Stomach (tissue), 9 donors: ENCODE measurements around the gene HSDL2. TPM values are rescaled to one million over a fixed set of nuclear protein-coding genes. Genes with fewer than 3 reads are reported as not detected.
"Not testable (repeated sequence)": the region's sequence is repeated elsewhere in the genome, so short reads cannot be mapped to it uniquely, and the experiment has no call there.

ENCODE experiments used
- DNase-seq, 2 donors: peaks; one replicate each; pipeline versions ENCODE4 v3.0.0 to v3.0.0-alpha.2; 2013 to 2019
- H3K27ac ChIP-seq, 5 donors: fragments of 200-600 bp in 4 of 5; sonication (generic) in 4 of 5; one replicate each; pipeline ENCODE4 v1.5.1; 2013 to 2019; ENCODE audit warnings: mild to moderate bottlenecking in 1 of 5, moderate library complexity in 1 of 5
- H3K27me3 ChIP-seq, 3 donors: fragments of 200-600 bp; sonication (generic); one replicate each; pipeline ENCODE4 v1.5.1; 2017 to 2019; ENCODE audit warnings: mixed run types in 1 of 3
- H3K36me3 ChIP-seq, 4 donors: fragments of 200-600 bp; sonication (generic); 1 replicate in 3 of 4; 2 replicates in 1 of 4; pipeline ENCODE4 v1.5.1; 2016 to 2019
- H3K4me1 ChIP-seq, 4 donors: fragments of 200-600 bp; sonication (generic); one replicate each; pipeline ENCODE4 v1.5.1; 2016 to 2019
- H3K4me3 ChIP-seq, 4 donors: fragments of 200-600 bp; sonication (generic) in 3 of 4; one replicate each; pipeline ENCODE4 v1.5.1; 2016 to 2019; ENCODE audit warnings: mild to moderate bottlenecking in 1 of 4
- H3K9me3 ChIP-seq, 4 donors: fragments of 200-600 bp; sonication (generic); one replicate each; pipeline ENCODE4 v1.5.1; 2016 to 2019
- EP300 ChIP-seq: sonication (generic); formaldehyde crosslinking; IDR thresholded peaks from one replicate; pipeline ENCODE4 v1.6.1; 2017; ENCODE audit warnings: antibody characterized with exemption
- POLR2A ChIP-seq, 4 donors: fragments of 450-650 bp; IDR thresholded peaks; one replicate each; pipeline ENCODE4 v1.6.1; 2016; ENCODE audit warnings: antibody characterized with exemption in 4 of 4, control low read depth in 2 of 4, mild to moderate bottlenecking in 1 of 4, moderate library complexity in 1 of 4
- POLR2AphosphoS5 ChIP-seq, 3 donors: sonication (generic); formaldehyde crosslinking; IDR thresholded peaks; one replicate each; pipeline ENCODE4 v1.6.1; 2016; ENCODE audit warnings: antibody characterized with exemption in 3 of 3
- WGBS, 5 donors: extraction: QIAGEN DNeasy Blood & Tissue Kit in 3 of 5; methylation state at CpG; one replicate each; pipeline versions ENCODE4 v1.1.5 to v1.1.7; 2013 to 2018; 5-methylcytosine and 5-hydroxymethylcytosine counted together
- intact Hi-C: fragments of 100-400 bp; cut with DNase I; formaldehyde crosslinking; loops from one replicate; pipeline ENCODE4 v1.15.1; 2023; ENCODE audit warnings: low total_unique reads
- polyA plus RNA-seq, 3 donors: library from polyadenylated mRNA; stranded (reverse); fragments of 200-250 nt; gene quantifications; one replicate each; pipeline ENCODE4 v1.2.3, GENCODE V29; 2013
- total RNA-seq, 5 donors: library from RNA; depleted of rRNA; stranded (reverse); fragments of >200 nt; gene quantifications; one replicate each; pipeline versions ENCODE4 v1.1.0 to v1.2.3, GENCODE V29; 2014 to 2016
- TF ChIP-seq, protein P1 (sequence below), 7 experiments: fragments of 450-650 bp in 4 of 7; fragments of 200-600 bp in 3 of 7; sonication (generic) in 3 of 7; IDR thresholded peaks; one replicate each; pipeline ENCODE4 v1.5.1; 2016 to 2019; ENCODE audit warnings: antibody characterized with exemption in 7 of 7, control low read depth in 2 of 7, mild to moderate bottlenecking in 1 of 7
- donor health status: healthy with polysubstance abuse.
- donor health status: Bipolar disorder and iron deficiency.
- donor health status: healthy.

The HSDL2 gene
- total and polyA plus RNA-seq, 8 donors, result 18.3 to 56.9 (median 24.8) TPM

DNA sequence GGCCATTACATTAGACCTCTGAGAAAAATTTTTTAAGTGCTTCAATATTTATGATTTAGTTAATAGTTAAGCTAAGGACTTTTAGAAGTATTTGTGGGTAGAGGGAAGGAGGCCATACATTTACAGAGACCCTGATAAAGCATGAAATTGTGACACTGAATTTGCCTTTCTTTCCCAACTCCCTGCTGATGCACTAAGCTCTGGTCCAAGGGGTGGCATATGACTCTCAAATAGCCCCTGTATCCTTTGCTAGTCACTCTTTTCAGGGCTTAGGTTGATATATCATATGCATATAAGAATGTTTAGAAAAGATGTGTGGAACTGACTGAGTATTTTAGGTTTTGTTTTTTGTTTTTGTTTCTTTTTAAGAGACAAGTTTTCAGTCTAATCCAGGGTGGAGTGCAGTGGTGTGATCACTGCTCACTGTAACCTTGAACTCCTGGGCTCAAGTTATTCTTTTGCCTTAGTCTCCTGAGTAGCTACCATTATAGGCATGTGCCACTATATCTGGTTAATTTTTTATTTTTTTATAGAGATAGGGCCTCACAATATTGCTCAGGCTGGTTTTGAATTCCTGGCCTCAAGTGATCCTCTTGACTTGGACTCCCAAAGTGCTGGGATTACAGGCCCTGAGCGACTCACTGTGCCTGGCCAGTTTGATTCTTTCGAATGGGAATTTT, 127.2 kb downstream of the HSDL2 start:
- WGBS, 5 donors, result 94 to 99% (median 96%) methylated on average over 2 of the region's 2 CpGs
- no peaks in the 10 kb centered on the region for H3K27me3 ChIP-seq
- H3K36me3 ChIP-seq, result no peaks in the 10 kb centered on the region
- H3K4me1 ChIP-seq, result peaks cover 9 to 66% (median 33%) of the 10 kb centered on the region in 4 donors
- H3K9me3 ChIP-seq, result no peaks in the 10 kb centered on the region
- DNase-seq, result no peak
- H3K4me3 ChIP-seq, result no peak overlapping the region
- TF ChIP-seq EP300 (no peak), POLR2AphosphoS5 (IDR thresholded peaks at IDR 0.05) (no peak), POLR2A (IDR thresholded peaks at IDR 0.05) (no peak)
- TF ChIP-seq, protein P1, sequence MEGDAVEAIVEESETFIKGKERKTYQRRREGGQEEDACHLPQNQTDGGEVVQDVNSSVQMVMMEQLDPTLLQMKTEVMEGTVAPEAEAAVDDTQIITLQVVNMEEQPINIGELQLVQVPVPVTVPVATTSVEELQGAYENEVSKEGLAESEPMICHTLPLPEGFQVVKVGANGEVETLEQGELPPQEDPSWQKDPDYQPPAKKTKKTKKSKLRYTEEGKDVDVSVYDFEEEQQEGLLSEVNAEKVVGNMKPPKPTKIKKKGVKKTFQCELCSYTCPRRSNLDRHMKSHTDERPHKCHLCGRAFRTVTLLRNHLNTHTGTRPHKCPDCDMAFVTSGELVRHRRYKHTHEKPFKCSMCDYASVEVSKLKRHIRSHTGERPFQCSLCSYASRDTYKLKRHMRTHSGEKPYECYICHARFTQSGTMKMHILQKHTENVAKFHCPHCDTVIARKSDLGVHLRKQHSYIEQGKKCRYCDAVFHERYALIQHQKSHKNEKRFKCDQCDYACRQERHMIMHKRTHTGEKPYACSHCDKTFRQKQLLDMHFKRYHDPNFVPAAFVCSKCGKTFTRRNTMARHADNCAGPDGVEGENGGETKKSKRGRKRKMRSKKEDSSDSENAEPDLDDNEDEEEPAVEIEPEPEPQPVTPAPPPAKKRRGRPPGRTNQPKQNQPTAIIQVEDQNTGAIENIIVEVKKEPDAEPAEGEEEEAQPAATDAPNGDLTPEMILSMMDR (IDR thresholded peaks at IDR 0.05), result no peak
- H3K27ac ChIP-seq, result peak overlapping the region in 2 of 5 donors; percentile 4 to 45
- intact Hi-C loops, result no loop called here

DNA sequence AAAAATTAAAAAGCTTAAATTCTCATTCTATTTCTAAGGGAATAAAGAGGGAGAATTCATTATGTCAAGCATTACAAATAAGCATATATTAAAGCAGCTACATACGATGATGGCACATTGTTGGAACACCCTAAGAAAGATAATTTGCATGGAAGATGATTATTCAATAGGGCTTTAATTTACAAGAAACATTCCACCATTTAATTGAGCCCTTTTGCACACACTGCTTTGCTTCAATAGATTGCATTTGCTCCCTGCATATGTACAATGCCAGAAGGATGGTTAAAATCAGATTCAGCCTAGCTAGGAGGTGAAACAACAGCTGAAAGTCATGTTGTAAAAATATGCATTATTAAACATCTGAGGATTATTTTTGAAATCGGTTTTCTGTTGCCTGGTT, 128.5 kb downstream of the HSDL2 start:
- TF ChIP-seq, protein P1 (IDR thresholded peaks at IDR 0.05), result no peak
- no peak for TF ChIP-seq EP300
- TF ChIP-seq POLR2AphosphoS5 (IDR thresholded peaks at IDR 0.05), result no peak
- no peak for TF ChIP-seq POLR2A (IDR thresholded peaks at IDR 0.05)

GRCh38 chr9:112512377-112512776, 132.5 kb downstream of the HSDL2 start:
- H3K9me3 ChIP-seq, intact Hi-C loops, DNase-seq, H3K27ac ChIP-seq, H3K4me3 ChIP-seq, H3K36me3 ChIP-seq, H3K27me3 ChIP-seq: not testable (repeated sequence)
- H3K4me1 ChIP-seq, result peaks cover 6 to 28% (median 12%) of the 10 kb centered on the region in 4 donors
- WGBS, 5 donors, result 27 to 68% (median 62%) methylated on average over 3 to 4 of the region's 4 CpGs

More for the DNA sequence above, 128.5 kb downstream of the HSDL2 start:
- peaks cover 9 to 55% (median 25%) of the 10 kb centered on the region in 4 donors for H3K4me1 ChIP-seq
- no peak for DNase-seq
- intact Hi-C loops, result no loop called here
- WGBS, 5 donors, result 53 to 70% (median 62%) methylated on average over 2 of the region's 2 CpGs
- H3K27ac ChIP-seq, result no peak overlapping the region
- H3K4me3 ChIP-seq, result no peak overlapping the region
- H3K36me3 ChIP-seq, result no peaks in the 10 kb centered on the region
- no peaks in the 10 kb centered on the region for H3K27me3 ChIP-seq
- H3K9me3 ChIP-seq, result no peaks in the 10 kb centered on the region

- Histone ChIP-seq H3K9me3 (no peaks in the 10 kb centered on the region), H3K36me3 (no peaks in the 10 kb centered on the region), H3K27ac (no peak overlapping the region), H3K4me3 (no peak overlapping the region), H3K27me3 (no peaks in the 10 kb centered on the region), H3K4me1 (peaks cover 0 to 3% (median 0%) of the 10 kb centered on the region in 4 donors)
- DNase-seq, result no peak
- TF ChIP-seq POLR2A (IDR thresholded peaks at IDR 0.05) (no peak), POLR2AphosphoS5 (IDR thresholded peaks at IDR 0.05) (no peak)
- intact Hi-C loops, result no loop called here
- WGBS, 5 donors, result 89 to 98% (median 94%) methylated on average over 2 of the region's 2 CpGs
Observed at GRCh38 chr9:112516769-112517168, 136.9 kb downstream of the HSDL2 start.

- H3K4me3 ChIP-seq, result no peak overlapping the region
- no peaks in the 10 kb centered on the region for H3K27me3 ChIP-seq
- no peaks in the 10 kb centered on the region for H3K9me3 ChIP-seq
- no peaks in the 10 kb centered on the region for H3K36me3 ChIP-seq
- WGBS, 5 donors, result 82 to 94% (median 91%) methylated on average over 1 of the region's 1 CpG
- intact Hi-C loops, result no loop called here
- no peak for TF ChIP-seq POLR2A (IDR thresholded peaks at IDR 0.05)
- no peak for TF ChIP-seq EP300
- TF ChIP-seq, protein P1 (IDR thresholded peaks at IDR 0.05), result no peak
- no peak for TF ChIP-seq POLR2AphosphoS5 (IDR thresholded peaks at IDR 0.05)
- peaks cover 0 to 3% (median 0%) of the 10 kb centered on the region in 4 donors for H3K4me1 ChIP-seq
- DNase-seq, result no peak
- no peak overlapping the region for H3K27ac ChIP-seq
Observed at GRCh38 chr9:112520069-112520468, 140.2 kb downstream of the HSDL2 start.
